ENCODE measurements around the gene VAC14.
"Not testable (repeated sequence)": the region's sequence is repeated elsewhere in the genome, so short reads cannot be mapped to it uniquely, and the experiment has no call there.

Gene VAC14

GRCh38 chr16:70678121-70678897 is 122.6 kb downstream of the VAC14 start:
- DNase-seq, result no peak

GRCh38 chr16:70677499-70678120 is 123.3 kb downstream of the VAC14 start:
- no peak for DNase-seq

GRCh38 chr16:70676675-70677498 is 124.1 kb downstream of the VAC14 start:
- no peak for DNase-seq

- DNase-seq, result no peak
Observed at GRCh38 chr16:70675851-70676513, 125.0 kb downstream of the VAC14 start.

GRCh38 chr16:70674221-70675014 is 126.5 kb downstream of the VAC14 start:
- no peak for DNase-seq

- not testable (repeated sequence) for DNase-seq
Observed at GRCh38 chr16:70670938-70671337, 130.0 kb downstream of the VAC14 start.

GRCh38 chr16:70670175-70670574 is 130.8 kb downstream of the VAC14 start:
- no peak for DNase-seq

- no peak for DNase-seq
Observed at GRCh38 chr16:70665806-70666735, 134.9 kb downstream of the VAC14 start.

GRCh38 chr16:70665113-70665694 is 135.8 kb downstream of the VAC14 start:
- no peak for DNase-seq

- DNase-seq, result no peak
Observed at GRCh38 chr16:70664325-70665112, 136.4 kb downstream of the VAC14 start.

GRCh38 chr16:70663524-70664324 is 137.2 kb downstream of the VAC14 start:
- no peak for DNase-seq

- no peak for DNase-seq
Observed at GRCh38 chr16:70662991-70663523, 137.9 kb downstream of the VAC14 start.

- DNase-seq, result no peak
Observed at GRCh38 chr16:70661918-70662641, 138.9 kb downstream of the VAC14 start.

- no peak for DNase-seq
Observed at GRCh38 chr16:70661534-70661917, 139.4 kb downstream of the VAC14 start.

GRCh38 chr16:70660672-70661350 is 140.1 kb downstream of the VAC14 start:
- peak; percentile 50 for DNase-seq

GRCh38 chr16:70659953-70660671 is 140.8 kb downstream of the VAC14 start:
- no peak for DNase-seq

- no peak for DNase-seq
Observed at GRCh38 chr16:70659546-70659945, 141.4 kb downstream of the VAC14 start.
